Activated T-cell treated with anti-CD3 and anti-CD28 coated beads, Interleukin-2, amount 50 U/mL, for 72 hours (primary cell): ENCODE results near the gene MEGF11. TPM values are rescaled to one million over a fixed set of nuclear protein-coding genes. Genes with fewer than 3 reads are reported as not detected.

Source experiments
- ATAC-seq, 2 donors: fragments of 150-1000 bp; cut with Tn5 transposase; replicated peaks in 1 of 2; 2 replicates each; pipeline ENCODE4 v1.10.0; 2021; ENCODE audit warnings: moderate library complexity in 2 of 2, mild to moderate bottlenecking in 1 of 2
- DNase-seq, 2 donors: peaks; one replicate each; pipeline ENCODE4 v3.0.0; 2021 to 2022; ENCODE audit warnings: mixed read lengths in 1 of 2
- H3K27ac Mint-ChIP-seq: one replicate; pipeline ENCODE4 v1.8.0; 2022; ENCODE audit warnings: mild to moderate bottlenecking, moderate library complexity, mixed read lengths
- H3K27me3 Mint-ChIP-seq: one replicate; pipeline ENCODE4 v1.8.0; 2022; ENCODE audit warnings: low read depth, mixed read lengths
- H3K36me3 Mint-ChIP-seq, 2 donors: one replicate each; pipeline ENCODE4 v1.8.0; 2022; ENCODE audit warnings: mixed read lengths in 2 of 2, mild to moderate bottlenecking in 1 of 2; ENCODE audit not compliant: insufficient read depth in 2 of 2
- H3K4me1 Mint-ChIP-seq: one replicate; pipeline ENCODE4 v1.8.0; 2022; ENCODE audit warnings: low read depth, mixed read lengths
- H3K4me3 Mint-ChIP-seq, 2 donors: one replicate each; pipeline ENCODE4 v1.8.0; 2022; ENCODE audit warnings: mild to moderate bottlenecking in 2 of 2, mixed read lengths in 2 of 2, moderate library complexity in 2 of 2
- H3K9me3 Mint-ChIP-seq, 2 donors: one replicate each; pipeline ENCODE4 v1.8.0; 2022; ENCODE audit warnings: mixed read lengths in 2 of 2
- total RNA-seq, 2 donors: library from RNA; stranded (reverse); gene quantifications; one replicate each; pipeline ENCODE4 v1.2.3, GENCODE V29; 2022

The MEGF11 gene
- total RNA-seq, 2 donors from 2014 or later, result not detected

- no peak overlapping the region for H3K4me3 Mint-ChIP-seq
- H3K4me1 Mint-ChIP-seq, result peaks cover 4% of the 10 kb centered on the region
Measured at GRCh38 chr15:66144978-66145725, 108.4 kb downstream of the MEGF11 start.

GRCh38 chr15:66142285-66142684 is 111.3 kb downstream of the MEGF11 start:
- ATAC-seq (no peak), DNase-seq (no peak)
- no peak overlapping the region for H3K27ac Mint-ChIP-seq
- no peak overlapping the region for H3K4me3 Mint-ChIP-seq
- no peaks in the 10 kb centered on the region for H3K27me3 Mint-ChIP-seq
- no peaks in the 10 kb centered on the region for H3K9me3 Mint-ChIP-seq
- peaks cover 4% of the 10 kb centered on the region for H3K4me1 Mint-ChIP-seq
- H3K36me3 Mint-ChIP-seq, result no peaks in the 10 kb centered on the region

More at GRCh38 chr15:66144978-66145725, 108.4 kb downstream of the MEGF11 start:
- Mint-ChIP-seq H3K36me3 (no peaks in the 10 kb centered on the region), H3K27ac (no peak overlapping the region), H3K9me3 (no peaks in the 10 kb centered on the region), H3K27me3 (peaks cover under 1% of the 10 kb centered on the region)
- no peak for DNase-seq
- no peak for ATAC-seq

GRCh38 chr15:66139591-66140207 is 113.9 kb downstream of the MEGF11 start:
- ATAC-seq (no peak), DNase-seq (no peak)
- Mint-ChIP-seq H3K36me3 (no peaks in the 10 kb centered on the region), H3K4me3 (no peak overlapping the region), H3K27ac (no peak overlapping the region), H3K27me3 (no peaks in the 10 kb centered on the region), H3K4me1 (peaks cover 12% of the 10 kb centered on the region), H3K9me3 (no peaks in the 10 kb centered on the region)

- no peak overlapping the region for H3K27ac Mint-ChIP-seq
- H3K9me3 Mint-ChIP-seq, result no peaks in the 10 kb centered on the region
- no peaks in the 10 kb centered on the region for H3K36me3 Mint-ChIP-seq
- ATAC-seq (no peak), DNase-seq (no peak)
- no peak overlapping the region for H3K4me3 Mint-ChIP-seq
- H3K27me3 Mint-ChIP-seq, result no peaks in the 10 kb centered on the region
- H3K4me1 Mint-ChIP-seq, result peaks cover 13% of the 10 kb centered on the region
Measured at GRCh38 chr15:66138892-66139590, 114.5 kb downstream of the MEGF11 start.

- Mint-ChIP-seq H3K9me3 (no peaks in the 10 kb centered on the region), H3K27me3 (no peaks in the 10 kb centered on the region), H3K27ac (no peak overlapping the region), H3K36me3 (no peaks in the 10 kb centered on the region), H3K4me1 (peaks cover 13% of the 10 kb centered on the region), H3K4me3 (no peak overlapping the region)
- ATAC-seq (no peak), DNase-seq (no peak)
Measured at GRCh38 chr15:66138096-66138783, 115.3 kb downstream of the MEGF11 start.

- Mint-ChIP-seq H3K4me3 (no peak overlapping the region), H3K27ac (no peak overlapping the region), H3K4me1 (peaks cover 13% of the 10 kb centered on the region), H3K36me3 (no peaks in the 10 kb centered on the region), H3K27me3 (no peaks in the 10 kb centered on the region), H3K9me3 (no peaks in the 10 kb centered on the region)
- ATAC-seq, result no peak
- DNase-seq, result no peak
Measured at GRCh38 chr15:66136948-66137347, 116.6 kb downstream of the MEGF11 start.

GRCh38 chr15:66135664-66136063 is 117.9 kb downstream of the MEGF11 start:
- Mint-ChIP-seq H3K4me3 (no peak overlapping the region), H3K27ac (no peak overlapping the region), H3K9me3 (no peaks in the 10 kb centered on the region), H3K27me3 (no peaks in the 10 kb centered on the region), H3K4me1 (peaks cover 13% of the 10 kb centered on the region), H3K36me3 (no peaks in the 10 kb centered on the region)
- ATAC-seq, result no peak
- no peak for DNase-seq

- DNase-seq (no peak), ATAC-seq (no peak)
- H3K27ac Mint-ChIP-seq, result no peak overlapping the region
- no peaks in the 10 kb centered on the region for H3K9me3 Mint-ChIP-seq
- no peaks in the 10 kb centered on the region for H3K27me3 Mint-ChIP-seq
- H3K4me3 Mint-ChIP-seq, result no peak overlapping the region
- no peaks in the 10 kb centered on the region for H3K36me3 Mint-ChIP-seq
- peaks cover 13% of the 10 kb centered on the region for H3K4me1 Mint-ChIP-seq
Measured at GRCh38 chr15:66134284-66134683, 119.3 kb downstream of the MEGF11 start.

- Mint-ChIP-seq H3K27me3 (no peaks in the 10 kb centered on the region), H3K4me3 (no peak overlapping the region)
- DNase-seq, result no peak
Measured at GRCh38 chr15:66133247-66133885, 120.2 kb downstream of the MEGF11 start.

GRCh38 chr15:66132251-66132816 is 121.2 kb downstream of the MEGF11 start:
- DNase-seq (no peak), ATAC-seq (no peak)
- H3K9me3 Mint-ChIP-seq, result no peaks in the 10 kb centered on the region
- H3K4me3 Mint-ChIP-seq, result no peak overlapping the region
- no peak overlapping the region for H3K27ac Mint-ChIP-seq
- H3K4me1 Mint-ChIP-seq, result peaks cover 13% of the 10 kb centered on the region
- no peaks in the 10 kb centered on the region for H3K27me3 Mint-ChIP-seq
- H3K36me3 Mint-ChIP-seq, result no peaks in the 10 kb centered on the region

More at GRCh38 chr15:66133247-66133885, 120.2 kb downstream of the MEGF11 start:
- ATAC-seq, result no peak
- H3K9me3 Mint-ChIP-seq, result no peaks in the 10 kb centered on the region
- H3K4me1 Mint-ChIP-seq, result peaks cover 13% of the 10 kb centered on the region
- H3K27ac Mint-ChIP-seq, result no peak overlapping the region
- H3K36me3 Mint-ChIP-seq, result no peaks in the 10 kb centered on the region

- Mint-ChIP-seq H3K9me3 (no peaks in the 10 kb centered on the region), H3K27me3 (no peaks in the 10 kb centered on the region), H3K27ac (no peak overlapping the region), H3K36me3 (no peaks in the 10 kb centered on the region), H3K4me1 (peaks cover 13% of the 10 kb centered on the region), H3K4me3 (no peak overlapping the region)
- no peak for DNase-seq
- ATAC-seq, result no peak
Measured at GRCh38 chr15:66131831-66132230, 121.7 kb downstream of the MEGF11 start.

- Mint-ChIP-seq H3K27me3 (no peaks in the 10 kb centered on the region), H3K9me3 (no peaks in the 10 kb centered on the region), H3K4me3 (no peak overlapping the region), H3K36me3 (no peaks in the 10 kb centered on the region), H3K4me1 (peaks cover 13% of the 10 kb centered on the region), H3K27ac (no peak overlapping the region)
- ATAC-seq, result no peak
- no peak for DNase-seq
Measured at GRCh38 chr15:66131200-66131599, 122.3 kb downstream of the MEGF11 start.
